NB4 (cell line): ENCODE data around the gene MAGI1.

Source experiments
- DNase-seq: peaks from one replicate; pipeline ENCODE4 v3.0.0; 2010; ENCODE audit warnings: low read depth
- H3K4me3 ChIP-seq: one replicate; pipeline ENCODE4 v1.5.1; 2011; ENCODE audit warnings: mild to moderate bottlenecking, low read depth, low read length, moderate library complexity
- CTCF ChIP-seq: IDR thresholded peaks from one replicate; pipeline ENCODE4 v1.5.1; 2012; ENCODE audit warnings: low read depth, low read length
- MAX ChIP-seq: IDR thresholded peaks from 2 replicates; pipeline ENCODE4 v1.6.1; 2011; ENCODE audit warnings: low read depth, low read length
- MYC ChIP-seq: IDR thresholded peaks from 2 replicates; pipeline ENCODE4 v1.6.1; 2011; ENCODE audit warnings: low read depth, low read length
- POLR2A ChIP-seq: IDR thresholded peaks from 2 replicates; pipeline ENCODE4 v1.6.1; 2011; ENCODE audit warnings: mild to moderate bottlenecking; ENCODE audit not compliant: insufficient read length; ENCODE audit errors: extremely low read depth

MAGI1 gene

DNA sequence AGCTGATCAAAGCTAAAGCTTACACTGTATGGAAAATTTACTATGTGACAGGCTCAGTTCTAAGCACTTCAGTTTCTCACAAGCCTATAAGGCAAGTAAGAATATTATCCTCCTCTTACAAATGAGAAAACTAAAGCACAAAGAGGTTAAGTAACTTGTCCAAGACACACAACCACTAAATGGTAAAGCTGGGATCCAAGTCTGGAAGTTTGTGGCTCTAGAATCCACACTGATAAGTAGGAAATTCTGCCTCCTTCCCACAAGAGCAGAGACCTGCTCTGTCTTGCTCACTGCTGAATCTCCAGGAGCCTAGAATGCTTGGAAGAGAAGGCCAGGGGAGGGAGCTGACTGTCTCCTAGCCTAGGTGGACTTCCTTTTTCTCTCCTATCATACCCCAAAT is 60.6 kb downstream of the MAGI1 start:
- TF ChIP-seq MYC (no peak), CTCF (no peak), POLR2A (no peak), MAX (no peak)
- H3K4me3 ChIP-seq, result no peak overlapping the region
- no peak for DNase-seq

GRCh38 chr3:65975032-65975431 is 63.7 kb downstream of the MAGI1 start:
- DNase-seq, result no peak
- TF ChIP-seq MAX, result no peak
- no peak for TF ChIP-seq MYC
- TF ChIP-seq POLR2A, result no peak
- TF ChIP-seq CTCF, result no peak
- no peak overlapping the region for H3K4me3 ChIP-seq

DNA sequence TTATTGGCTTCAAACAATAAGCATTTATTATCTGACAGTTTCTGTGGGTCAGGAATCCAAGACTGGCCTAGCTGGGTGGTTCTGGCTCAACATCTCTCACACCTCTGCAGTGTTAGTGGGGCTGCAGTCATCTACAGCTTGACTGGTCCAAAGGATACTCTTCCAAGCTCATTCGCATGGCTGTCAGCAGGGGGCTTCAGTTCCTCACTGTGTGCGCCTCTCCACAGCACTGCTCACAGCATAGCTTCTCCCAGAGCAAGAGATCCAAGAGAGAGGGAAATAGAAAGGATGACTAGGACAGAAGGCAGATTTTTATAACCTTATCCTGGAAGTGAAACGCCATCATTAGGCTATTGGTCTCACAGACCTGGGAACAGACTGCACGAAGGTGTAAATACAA is 64.2 kb downstream of the MAGI1 start:
- H3K4me3 ChIP-seq, result no peak overlapping the region
- TF ChIP-seq POLR2A, result no peak
- no peak for TF ChIP-seq MAX
- TF ChIP-seq MYC, result no peak
- no peak for TF ChIP-seq CTCF
- DNase-seq, result no peak

- DNase-seq, result no peak
- TF ChIP-seq MAX, result no peak
- no peak for TF ChIP-seq MYC
- no peak for TF ChIP-seq POLR2A
- no peak for TF ChIP-seq CTCF
- no peak overlapping the region for H3K4me3 ChIP-seq
Measured at GRCh38 chr3:65972765-65973164, 66.0 kb downstream of the MAGI1 start.

- TF ChIP-seq CTCF, result no peak
- TF ChIP-seq POLR2A, result no peak
- no peak for TF ChIP-seq MAX
- no peak for TF ChIP-seq MYC
- H3K4me3 ChIP-seq, result no peak overlapping the region
- no peak for DNase-seq
Measured at GRCh38 chr3:65971293-65972252, 67.1 kb downstream of the MAGI1 start.
